K562 (cell line): ENCODE measurements around the gene GNAI3. TPM values are rescaled to one million over a fixed set of nuclear protein-coding genes. Genes with fewer than 3 reads are reported as not detected.

Experiments used
- CCNT2 ChIP-seq: IDR thresholded peaks from 2 replicates; pipeline ENCODE4 v1.6.1; 2011; ENCODE audit warnings: borderline replicate concordance, low read depth, mild to moderate bottlenecking, moderate library complexity, mixed read lengths, low read length; ENCODE audit not compliant: insufficient read length; ENCODE audit errors: extremely low read depth
- CREB1 ChIP-seq, 2 experiments: sonication (generic) in 1 of 2; formaldehyde crosslinking in 1 of 2; IDR thresholded peaks; 2 replicates each; pipeline versions ENCODE4 v1.6.1 to v1.8.0; 2012 to 2022; ENCODE audit warnings: inconsistent platforms in 1 of 2, mild to moderate bottlenecking in 1 of 2, missing genetic modification reagents in 1 of 2, moderate library complexity in 1 of 2
- GABPA ChIP-seq: fragments of 200-800 bp; sonication (Bioruptor generic); conservative IDR thresholded peaks from 2 replicates; pipeline ENCODE4 v1.6.1; 2016; ENCODE audit warnings: low read depth, missing genetic modification characterization, missing compliant biosample characterization
- GABPB1 ChIP-seq: sonication (generic); formaldehyde crosslinking; IDR thresholded peaks from 2 replicates; pipeline ENCODE4 v1.8.0; 2022; ENCODE audit warnings: mild to moderate bottlenecking, missing genetic modification reagents
- KAT8 ChIP-seq: fragments of 450-650 bp; IDR thresholded peaks from 2 replicates; pipeline ENCODE4 v1.6.1; 2016; ENCODE audit warnings: low read depth, mild to moderate bottlenecking
- KLF10 ChIP-seq: fragments of 250-450 bp; sonication (Bioruptor Pico); IDR thresholded peaks from 2 replicates; pipeline ENCODE4 v1.6.1; 2021; ENCODE audit warnings: matching md5 sums
- LARP7 ChIP-seq: fragments of 450-650 bp; IDR thresholded peaks from 2 replicates; pipeline ENCODE4 v1.6.1; 2016
- SIN3B ChIP-seq: fragments of 450-650 bp; IDR thresholded peaks from 2 replicates; pipeline ENCODE4 v1.6.1; 2017; ENCODE audit warnings: low read depth, mild to moderate bottlenecking, moderate library complexity
- SPI1 ChIP-seq: IDR thresholded peaks from 2 replicates; pipeline ENCODE4 v1.6.1; 2011; ENCODE audit warnings: low read depth, low read length, control low read depth, borderline replicate concordance
- SRF ChIP-seq, 2 experiments: fragments of 250-450, 450-650 bp in 1 of 2; sonication (Bioruptor Pico) in 1 of 2; sonication (generic) in 1 of 2; formaldehyde crosslinking; IDR thresholded peaks; 2 replicates each; pipeline versions ENCODE4 v1.5.0 to v1.5.1; 2020 to 2022; ENCODE audit warnings: mild to moderate bottlenecking in 1 of 2, missing genetic modification reagents in 1 of 2
- TOE1 ChIP-seq, 2 experiments: fragments of 450-650 bp in 1 of 2; sonication (generic) in 1 of 2; formaldehyde crosslinking in 1 of 2; IDR thresholded peaks; 2 replicates each; pipeline versions ENCODE4 v1.7.1 to v1.8.0; 2016 to 2022; ENCODE audit warnings: borderline replicate concordance in 2 of 2, mild to moderate bottlenecking in 2 of 2, antibody characterized with exemption in 1 of 2, inconsistent platforms in 1 of 2, low read depth in 1 of 2, missing genetic modification reagents in 1 of 2, moderate library complexity in 1 of 2
- polyA plus RNA-seq, 8 experiments: library from polyadenylated mRNA; depleted of rRNA in 4 of 8; stranded (reverse) in 5 of 8; unstranded in 3 of 8; fragments of >200 nt; fragmentation: Nextera tagmentation in 2 of 8; fragmentation: Illumina TruSeq in 1 of 8; extraction: Ambion mirVana in 2 of 8; extraction: Trizol in 1 of 8; gene quantifications; 2 replicates each; pipeline versions ENCODE4 v1.2.1 to v1.2.3, GENCODE V29; 2011 to 2014; ENCODE audit warnings: inconsistent platforms in 1 of 8, missing spikeins in 1 of 8
- total RNA-seq, 7 experiments: library from RNA; depleted of rRNA in 6 of 7; stranded (reverse); fragments of >200 nt in 6 of 7; fragmentation: Illumina TruSeq in 2 of 7; extraction: Trizol in 2 of 7; gene quantifications; 2 replicates each; pipeline versions ENCODE4 v1.2.1 to v1.2.3, GENCODE V29; 2011 to 2021; ENCODE audit warnings: low replicate concordance in 1 of 7
- TF ChIP-seq, protein P1 (sequence below), 2 experiments: fragments of 250-450 bp in 1 of 2; fragments of 450-650 bp in 1 of 2; sonication (Bioruptor Pico) in 1 of 2; IDR thresholded peaks; 2 replicates each; pipeline versions ENCODE4 v1.6.1 to v1.8.0; 2016 to 2021; ENCODE audit warnings: mild to moderate bottlenecking in 2 of 2, moderate library complexity in 2 of 2, missing compliant biosample characterization in 1 of 2, missing genetic modification characterization in 1 of 2

The GNAI3 gene
- total and polyA plus RNA-seq, 9 of the 15 experiments (the other 6 are each of a cell fraction or from before 2014, with no cell fraction given), result 6.3 to 13.2 (median 8.9) TPM

DNA sequence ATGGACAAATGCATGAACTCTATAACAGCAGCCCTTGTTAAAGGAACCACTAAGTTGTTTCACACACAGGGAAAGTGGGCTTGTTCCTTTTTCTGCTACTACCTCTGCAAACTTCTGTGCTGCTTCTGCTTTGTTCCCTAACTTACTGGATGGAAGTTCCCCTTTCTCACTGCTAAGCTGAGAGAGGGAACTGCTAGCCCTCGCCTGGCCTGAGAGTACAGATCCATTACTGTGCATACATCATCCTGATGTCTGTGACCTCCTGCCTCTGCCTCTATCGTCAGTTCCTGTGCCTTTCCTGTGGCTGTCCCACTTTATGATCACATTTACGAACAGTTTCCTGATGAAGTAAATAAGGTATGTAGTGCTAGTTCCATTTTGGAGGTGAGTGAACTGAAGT lies 67.5 kb downstream of the GNAI3 start (continued):
- TF ChIP-seq KAT8, result no peak
- peak; percentile 31; the same call in 1 of the 2 replicates for TF ChIP-seq CREB1 (IDR thresholded peaks at IDR 0.05)
- no peak for TF ChIP-seq CREB1 (CRISPR knock-in tag; IDR thresholded peaks at IDR 0.05)
- TF ChIP-seq TOE1 (IDR thresholded peaks at IDR 0.05; ENCODE audit: borderline replicate concordance), result no peak
- TF ChIP-seq TOE1 (CRISPR knock-in tag; IDR thresholded peaks at IDR 0.05; ENCODE audit: borderline replicate concordance, low read depth), result 0 out of 2 replicates have a peak, but pooled peaks have one; percentile 36
- peak; percentile 78; the same call in 1 of the 2 replicates for TF ChIP-seq SPI1
- 0 out of 2 replicates have a peak, but pooled peaks have one; percentile 25 for TF ChIP-seq GABPA
- TF ChIP-seq SRF (CRISPR knock-in tag; IDR thresholded peaks at IDR 0.05), result no peak
- no peak for TF ChIP-seq KLF10 (CRISPR knock-in tag)
- TF ChIP-seq GABPB1 (CRISPR knock-in tag), result peak; percentile 19; the same call in 1 of the 2 replicates
- no peak for TF ChIP-seq LARP7
- TF ChIP-seq, protein P1, sequence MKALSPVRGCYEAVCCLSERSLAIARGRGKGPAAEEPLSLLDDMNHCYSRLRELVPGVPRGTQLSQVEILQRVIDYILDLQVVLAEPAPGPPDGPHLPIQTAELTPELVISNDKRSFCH (CRISPR knock-in tag; IDR thresholded peaks at IDR 0.05), result no peak
- TF ChIP-seq, protein P1 (tag; IDR thresholded peaks at IDR 0.05), result no peak
- no peak for TF ChIP-seq SIN3B
- no peak for TF ChIP-seq CCNT2
